ENCODE data around the gene ETFDH.

Gene ETFDH

DNA sequence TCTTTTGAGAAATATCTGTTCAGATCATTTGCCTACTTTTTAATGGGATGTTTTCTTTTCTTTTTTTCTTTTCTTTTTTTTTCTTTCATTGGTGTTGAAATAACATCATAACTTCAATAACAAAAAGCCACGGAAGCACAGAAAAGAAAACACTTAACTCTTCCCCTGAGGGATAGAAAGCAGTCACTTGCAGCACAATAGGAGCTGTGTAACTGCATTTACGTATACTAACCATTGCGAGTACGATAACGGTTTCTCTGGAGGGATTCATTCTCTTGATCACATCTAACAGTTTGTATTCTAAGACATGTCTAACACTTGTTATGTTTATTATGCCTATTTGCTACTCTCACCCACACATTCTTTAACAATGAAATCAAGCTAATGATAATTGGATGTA is 27.7 kb upstream of the ETFDH start:
- no peak for ATAC-seq

DNA sequence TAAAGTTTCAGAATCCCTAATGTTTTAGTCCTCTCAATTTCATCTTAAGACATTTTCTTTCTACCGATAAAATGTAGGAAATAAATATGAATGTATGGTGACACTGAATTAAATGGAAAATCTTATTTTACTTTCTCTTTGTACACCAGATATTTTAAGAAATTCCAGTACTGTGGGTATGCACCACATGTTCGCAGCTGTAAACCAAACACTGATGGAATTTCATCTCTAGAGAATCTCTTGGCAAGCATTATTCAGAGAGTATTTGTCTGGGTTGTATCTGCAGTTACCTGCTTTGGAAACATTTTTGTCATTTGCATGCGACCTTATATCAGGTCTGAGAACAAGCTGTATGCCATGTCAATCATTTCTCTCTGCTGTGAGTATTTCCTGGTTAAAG is 27.3 kb upstream of the ETFDH start:
- ATAC-seq, result no peak
- TF ChIP-seq ESRRG (CRISPR knock-in tag; IDR thresholded peaks at IDR 0.05) (no peak), SNAI2 (CRISPR knock-in tag; IDR thresholded peaks at IDR 0.05) (no peak), ZC3H10 (CRISPR knock-in tag; IDR thresholded peaks at IDR 0.05) (no peak), TCF4 (CRISPR knock-in tag; IDR thresholded peaks at IDR 0.05; ENCODE audit: borderline replicate concordance) (no peak), POU6F1 (CRISPR knock-in tag; IDR thresholded peaks at IDR 0.05; ENCODE audit: borderline replicate concordance, low read depth) (no peak), ISL1 (CRISPR knock-in tag; IDR thresholded peaks at IDR 0.05) (no peak)

More for the DNA sequence above, 27.7 kb upstream of the ETFDH start:
- TF ChIP-seq POU6F1 (CRISPR knock-in tag; IDR thresholded peaks at IDR 0.05; ENCODE audit: borderline replicate concordance, low read depth), result no peak
- TF ChIP-seq PPARA (CRISPR knock-in tag; IDR thresholded peaks at IDR 0.05; ENCODE audit: borderline replicate concordance), result no peak
- no peak for TF ChIP-seq TCF4 (CRISPR knock-in tag; IDR thresholded peaks at IDR 0.05; ENCODE audit: borderline replicate concordance)
- no peak for TF ChIP-seq ISL1 (CRISPR knock-in tag; IDR thresholded peaks at IDR 0.05)
- no peak for TF ChIP-seq GLIS3 (CRISPR knock-in tag; IDR thresholded peaks at IDR 0.05)
- no peak for TF ChIP-seq TSHZ2 (CRISPR knock-in tag; IDR thresholded peaks at IDR 0.05)
- TF ChIP-seq ZFP30 (CRISPR knock-in tag; IDR thresholded peaks at IDR 0.05), result no peak

- ATAC-seq, result no peak
- no peak for TF ChIP-seq PATZ1 (CRISPR knock-in tag; IDR thresholded peaks at IDR 0.05; ENCODE audit: borderline replicate concordance)
Measured at GRCh38 chr4:158649111-158649680, 22.9 kb upstream of the ETFDH start.

DNA sequence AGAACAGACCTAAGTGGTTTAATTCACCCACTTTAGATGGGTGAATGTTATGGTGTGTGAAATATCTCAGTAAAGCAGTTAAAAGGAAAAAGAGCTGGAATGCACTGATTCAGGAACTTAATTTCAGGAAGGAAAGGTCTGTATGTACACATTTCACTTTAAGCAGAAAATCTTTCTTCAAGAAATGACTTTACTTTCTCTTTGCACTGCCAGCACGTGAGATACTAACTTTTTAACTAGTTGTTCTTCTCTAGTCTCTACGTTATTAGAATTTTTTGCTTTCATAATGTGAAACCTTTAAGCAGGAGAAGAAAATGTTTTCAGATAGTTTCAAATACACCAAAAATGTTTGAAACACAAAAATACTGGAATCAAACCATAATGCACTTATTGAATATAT is 19.2 kb upstream of the ETFDH start:
- no peak for ATAC-seq
- TF ChIP-seq ZNF565 (CRISPR knock-in tag; conservative IDR thresholded peaks at IDR 0.05; ENCODE audit: low read depth) (no peak), ZNF70 (CRISPR knock-in tag; IDR thresholded peaks at IDR 0.05) (no peak), POU6F1 (CRISPR knock-in tag; IDR thresholded peaks at IDR 0.05; ENCODE audit: borderline replicate concordance, low read depth) (no peak), TCF4 (CRISPR knock-in tag; IDR thresholded peaks at IDR 0.05; ENCODE audit: borderline replicate concordance) (no peak), PATZ1 (CRISPR knock-in tag; IDR thresholded peaks at IDR 0.05; ENCODE audit: borderline replicate concordance) (no peak), ZFP30 (CRISPR knock-in tag; IDR thresholded peaks at IDR 0.05) (no peak), TOX (CRISPR knock-in tag; IDR thresholded peaks at IDR 0.05; ENCODE audit: borderline replicate concordance) (no peak), ZFP3 (CRISPR knock-in tag; IDR thresholded peaks at IDR 0.05) (no peak), SNAI2 (CRISPR knock-in tag; IDR thresholded peaks at IDR 0.05) (no peak), ZNF8 (CRISPR knock-in tag; IDR thresholded peaks at IDR 0.05) (no peak), BACH2 (CRISPR knock-in tag; IDR thresholded peaks at IDR 0.05; ENCODE audit: borderline replicate concordance) (no peak), ESRRG (CRISPR knock-in tag; IDR thresholded peaks at IDR 0.05) (no peak), GLIS3 (CRISPR knock-in tag; IDR thresholded peaks at IDR 0.05) (no peak)
